Activated CD8-positive, alpha-beta memory T cell treated with anti-CD3 and anti-CD28 coated beads for 48 hours (primary cell): Measurements from ENCODE around the gene LDLRAD3.

Source experiments
- DNase-seq, 3 experiments: peaks; one replicate each; pipeline ENCODE4 v3.0.0-alpha.2; 2020; ENCODE audit warnings: low read depth in 2 of 3, low spot score in 2 of 3

Gene LDLRAD3

GRCh38 chr11:36126678-36127077, 182.8 kb downstream of the LDLRAD3 start:
- no peak for DNase-seq

DNA sequence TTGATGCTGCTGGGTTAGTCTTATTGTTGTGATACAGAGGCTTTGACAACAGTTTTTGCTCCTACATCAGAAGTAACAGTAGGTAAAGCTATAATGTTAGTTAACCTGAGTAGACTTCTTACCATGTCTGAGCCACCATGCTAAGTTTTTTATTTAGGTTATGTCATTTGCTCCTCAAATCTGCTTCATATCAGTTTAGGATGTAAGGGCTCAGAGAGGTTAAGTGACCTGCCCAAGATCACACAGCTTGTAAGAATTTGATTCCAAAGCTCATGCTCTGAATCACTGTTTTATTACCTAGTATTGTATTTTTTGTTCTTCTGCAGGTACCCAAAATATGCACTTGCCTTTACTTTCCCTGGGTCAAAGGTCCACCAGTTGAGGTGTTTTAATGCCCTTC, 183.7 kb downstream of the LDLRAD3 start:
- no peak for DNase-seq

- no peak for DNase-seq
Measured at GRCh38 chr11:36129955-36130354, 186.1 kb downstream of the LDLRAD3 start.

DNA sequence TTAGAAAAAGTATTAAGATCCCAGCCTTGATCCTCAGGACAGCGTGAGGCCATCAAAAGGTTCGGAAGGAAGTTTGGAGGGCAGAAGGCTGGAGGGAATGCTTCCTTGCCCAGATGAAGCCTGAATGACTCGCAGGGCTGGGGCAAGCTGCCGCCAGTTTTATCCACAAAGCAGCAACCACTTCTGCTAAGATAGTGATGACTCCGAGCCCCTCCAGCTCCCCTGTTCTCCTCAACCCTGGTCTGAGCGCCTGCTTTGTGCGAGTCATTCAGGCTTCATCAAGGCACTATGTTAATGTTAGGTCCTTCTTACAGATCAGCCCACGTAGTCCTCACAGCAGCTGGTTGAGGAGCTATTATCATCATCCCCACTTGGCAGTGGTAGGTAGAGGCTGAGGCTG, 186.5 kb downstream of the LDLRAD3 start:
- no peak for DNase-seq

GRCh38 chr11:36131721-36132397, 188.0 kb downstream of the LDLRAD3 start:
- DNase-seq: no peak

GRCh38 chr11:36132940-36133339, 189.1 kb downstream of the LDLRAD3 start:
- no peak for DNase-seq

DNA sequence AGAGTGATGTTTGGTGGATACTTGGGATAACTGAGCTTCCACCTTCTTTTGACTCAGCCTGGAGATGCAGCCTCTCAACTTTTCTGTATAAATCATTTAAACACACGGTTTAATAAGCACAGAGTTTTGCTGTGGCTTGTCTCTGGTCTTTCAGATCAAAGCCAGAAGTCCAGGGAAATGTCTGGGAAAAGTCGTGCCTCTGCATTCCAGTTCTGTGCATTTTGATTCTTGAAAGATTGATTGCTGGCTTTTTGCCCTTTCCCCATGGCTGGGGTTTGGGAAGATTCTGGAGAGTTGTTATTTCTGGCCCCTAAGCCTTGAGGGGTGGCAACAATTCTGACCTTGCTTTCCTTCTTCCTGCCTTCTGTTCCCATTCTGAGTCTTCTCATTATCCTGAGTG, 191.2 kb downstream of the LDLRAD3 start:
- DNase-seq: no peak

DNA sequence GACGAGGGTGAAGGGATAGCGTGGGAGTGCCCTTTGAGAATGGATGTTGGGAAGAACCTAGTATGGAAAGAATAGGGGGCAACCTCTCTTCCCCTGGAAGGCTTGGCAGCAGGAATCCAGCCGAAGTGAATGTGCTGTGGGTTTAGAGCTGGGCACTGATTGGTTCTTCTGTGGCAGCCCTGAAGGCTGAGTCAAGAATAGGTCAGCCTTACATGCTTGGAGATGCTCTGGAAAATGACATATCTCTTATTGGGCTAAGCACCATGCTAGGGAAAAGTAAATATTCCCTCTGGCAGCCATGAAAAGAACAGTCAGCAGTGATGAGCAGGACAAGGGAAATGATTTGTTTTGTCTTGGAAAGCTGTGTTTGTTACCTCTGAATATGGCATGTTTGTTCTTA, 195.9 kb downstream of the LDLRAD3 start:
- DNase-seq: no peak

DNA sequence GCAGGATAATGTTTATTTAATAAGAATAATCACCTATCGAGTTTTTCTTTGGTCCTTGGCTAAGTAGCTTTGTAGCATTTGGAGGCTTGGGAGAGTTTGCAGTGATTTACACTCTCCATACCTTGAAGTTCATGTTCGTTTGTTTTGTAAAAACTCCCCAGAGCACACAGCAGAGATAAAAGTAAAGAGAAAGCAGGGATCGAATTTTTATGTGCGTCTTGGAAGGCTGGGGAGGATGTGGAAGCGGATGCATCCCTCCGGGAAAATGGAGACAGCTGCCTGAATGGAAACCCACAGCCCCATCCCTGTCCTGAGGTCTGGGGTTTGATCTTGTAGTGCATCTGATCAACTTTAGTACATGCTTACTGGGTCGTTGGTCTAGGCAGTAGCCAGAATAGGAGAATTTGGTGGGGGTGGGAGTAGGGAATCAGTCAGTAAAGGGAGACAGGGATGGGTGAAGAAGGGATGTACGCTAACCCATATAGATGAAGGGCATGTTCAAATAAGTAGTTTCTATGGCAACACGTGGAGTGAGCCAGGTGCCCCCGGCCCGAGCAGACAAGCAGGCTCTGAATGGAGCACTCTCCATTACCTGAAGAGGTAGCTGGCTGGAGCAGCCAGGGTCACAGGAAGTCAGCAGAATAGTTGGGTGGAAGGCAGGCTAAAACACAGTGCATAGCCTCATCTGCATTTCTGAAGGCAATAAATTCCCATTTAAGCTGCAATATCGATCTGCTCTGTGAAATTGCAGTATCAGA, 197.5 kb downstream of the LDLRAD3 start:
- DNase-seq: no peak

GRCh38 chr11:36141956-36142355, 198.1 kb downstream of the LDLRAD3 start:
- DNase-seq: no peak

GRCh38 chr11:36142439-36142838, 198.6 kb downstream of the LDLRAD3 start:
- no peak for DNase-seq

GRCh38 chr11:36142879-36143278, 199.0 kb downstream of the LDLRAD3 start:
- no peak for DNase-seq

DNA sequence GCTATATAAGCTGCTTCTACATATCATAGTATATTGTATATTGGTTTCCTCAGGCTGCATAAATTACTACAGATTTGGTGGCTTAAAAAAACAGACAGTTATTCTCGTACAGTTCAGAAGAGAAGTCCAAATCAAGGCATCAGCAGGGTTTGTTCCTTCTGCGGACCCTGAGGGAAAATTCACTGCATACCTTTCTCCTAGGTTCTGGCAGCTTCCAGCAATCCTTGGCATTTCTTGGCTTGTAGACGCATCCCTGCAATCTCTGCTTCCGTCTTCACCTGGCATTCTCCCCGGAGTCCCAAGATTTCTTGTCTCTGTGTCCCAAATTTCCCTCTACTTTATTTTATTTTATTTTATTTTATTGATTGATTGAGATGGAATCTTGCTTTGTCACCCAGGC, 202.6 kb downstream of the LDLRAD3 start:
- no peak for DNase-seq

DNA sequence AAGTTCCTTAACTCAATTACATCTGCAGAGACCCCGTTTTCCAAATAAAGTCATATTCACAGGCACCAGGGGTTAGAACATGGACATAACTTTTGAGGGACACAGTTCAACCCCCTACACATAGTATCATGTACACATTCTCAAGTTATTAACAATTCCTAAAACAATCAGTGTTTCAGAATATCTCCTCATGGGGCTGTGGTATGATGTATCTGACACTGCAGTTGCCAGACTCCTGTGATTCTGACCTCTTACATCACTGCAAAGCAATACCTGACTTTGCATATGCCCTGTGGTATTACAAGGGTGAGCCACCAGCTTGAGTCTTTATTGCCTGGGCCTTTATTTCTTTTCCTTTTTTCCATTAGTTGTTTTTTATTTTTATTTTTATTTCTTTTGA, 203.6 kb downstream of the LDLRAD3 start:
- no peak for DNase-seq

DNA sequence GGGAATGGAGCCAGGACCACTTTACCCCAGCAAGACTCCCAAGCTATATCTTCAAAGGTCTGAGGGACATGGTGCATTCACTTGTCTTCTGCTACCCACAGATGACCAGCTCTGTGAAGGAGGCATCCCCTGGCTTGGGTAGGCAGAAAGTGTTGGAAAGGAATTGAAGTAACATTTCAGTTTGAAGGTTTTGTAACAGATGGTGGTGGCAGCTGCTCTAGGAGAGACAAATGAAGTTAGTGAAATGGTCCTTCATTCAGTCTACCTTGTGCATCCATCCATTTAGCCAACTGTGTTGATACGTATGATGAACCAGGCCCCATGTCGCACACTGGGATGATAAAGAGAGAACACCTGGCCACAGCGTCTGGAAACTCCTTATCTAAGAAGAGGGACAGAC, 204.8 kb downstream of the LDLRAD3 start:
- DNase-seq: no peak

DNA sequence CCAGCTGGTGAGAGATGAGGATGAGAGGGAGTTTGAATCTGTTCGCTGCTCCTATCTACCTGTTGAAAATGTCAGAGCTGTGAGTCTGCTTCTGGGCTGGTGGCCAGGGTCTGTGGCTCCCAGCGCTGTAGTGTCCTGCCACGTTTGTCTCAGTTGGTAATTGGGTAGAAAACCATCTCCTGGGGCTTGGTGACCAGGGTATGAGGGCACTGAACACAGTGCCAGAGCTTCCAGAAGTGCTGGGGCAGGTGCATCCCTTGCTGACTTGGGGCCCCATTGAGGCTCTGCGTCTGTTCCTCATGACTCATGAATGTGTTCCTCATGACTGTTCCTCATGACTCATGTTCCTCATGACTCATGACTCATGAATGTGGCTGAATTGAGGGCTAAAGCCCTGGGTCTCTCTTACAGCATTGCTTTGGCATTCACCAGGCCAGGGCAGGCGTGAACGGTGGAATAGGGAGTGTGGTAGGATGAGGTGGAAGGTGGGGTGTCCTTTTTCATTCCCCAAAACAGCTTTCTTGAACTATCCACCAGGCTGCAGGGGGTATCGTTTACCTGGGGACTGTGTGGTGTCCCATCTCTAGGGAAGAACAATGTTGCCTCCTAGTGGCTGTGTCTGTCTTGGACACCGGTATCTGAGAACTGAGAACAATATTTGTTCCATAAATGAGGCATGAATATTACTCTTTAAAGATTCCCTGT, 205.8 kb downstream of the LDLRAD3 start:
- DNase-seq: peak; percentile 5 to 17 (median 5)

DNA sequence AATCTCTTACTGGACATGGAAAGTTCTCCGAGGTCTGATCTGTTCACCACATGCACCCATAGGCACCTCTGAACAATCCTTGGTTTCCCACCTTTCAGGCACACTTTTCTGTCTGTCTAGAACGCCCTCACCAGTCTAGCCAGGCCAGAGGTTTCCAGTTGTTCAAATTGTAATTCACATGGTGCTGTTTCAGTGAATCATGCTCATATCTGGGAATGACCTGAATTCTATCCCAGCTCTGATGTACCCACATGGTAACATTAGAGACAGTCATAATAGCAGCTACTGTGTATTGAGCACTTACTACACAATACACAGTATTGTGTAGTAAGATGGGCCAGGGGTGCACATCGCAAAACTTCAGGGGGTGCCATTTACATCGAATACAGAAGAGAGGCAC, 207.1 kb downstream of the LDLRAD3 start:
- no peak for DNase-seq

- DNase-seq: no peak
Measured at GRCh38 chr11:36151933-36152580, 208.2 kb downstream of the LDLRAD3 start.

DNA sequence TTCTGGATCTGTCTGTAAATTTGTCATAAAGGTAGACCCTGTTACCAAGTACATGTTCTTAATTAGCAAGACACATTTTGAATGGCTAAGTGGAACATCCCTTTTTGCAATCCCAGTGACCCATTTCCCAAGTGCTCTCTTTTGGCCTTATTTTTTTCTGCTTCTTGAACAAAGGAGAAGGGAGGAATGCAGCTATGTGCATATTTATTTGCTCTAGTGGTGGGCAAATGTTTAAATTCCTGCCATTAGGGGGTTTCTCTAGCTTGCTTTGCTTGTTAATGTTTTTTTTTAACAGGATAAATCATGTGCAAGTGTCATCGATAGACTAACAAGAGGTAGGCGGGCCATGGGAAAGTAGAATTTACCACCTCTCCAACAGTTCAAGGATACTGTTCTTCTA, 209.7 kb downstream of the LDLRAD3 start:
- no peak for DNase-seq

DNA sequence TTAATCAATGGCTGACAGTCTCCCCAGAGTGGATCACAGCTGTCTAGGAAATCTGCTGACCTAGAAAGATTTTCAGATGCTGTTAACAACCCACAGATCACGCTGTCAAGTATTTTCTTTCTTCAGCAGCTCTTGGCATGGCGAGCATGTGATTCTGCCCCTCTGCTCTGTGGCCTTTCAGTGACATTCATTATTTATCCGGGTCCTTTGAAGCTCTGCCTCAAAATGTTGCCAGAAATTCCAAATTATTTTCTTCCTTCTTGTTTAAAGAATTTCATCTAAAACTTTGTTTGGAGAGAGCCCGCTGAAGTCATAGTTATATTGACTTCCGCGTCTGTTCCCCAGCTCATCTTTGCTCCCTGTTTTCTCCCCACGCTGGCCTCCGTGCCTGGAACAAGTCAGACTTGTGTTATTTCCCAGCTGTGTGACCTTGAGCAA, 211.3 kb downstream of the LDLRAD3 start:
- DNase-seq: no peak

DNA sequence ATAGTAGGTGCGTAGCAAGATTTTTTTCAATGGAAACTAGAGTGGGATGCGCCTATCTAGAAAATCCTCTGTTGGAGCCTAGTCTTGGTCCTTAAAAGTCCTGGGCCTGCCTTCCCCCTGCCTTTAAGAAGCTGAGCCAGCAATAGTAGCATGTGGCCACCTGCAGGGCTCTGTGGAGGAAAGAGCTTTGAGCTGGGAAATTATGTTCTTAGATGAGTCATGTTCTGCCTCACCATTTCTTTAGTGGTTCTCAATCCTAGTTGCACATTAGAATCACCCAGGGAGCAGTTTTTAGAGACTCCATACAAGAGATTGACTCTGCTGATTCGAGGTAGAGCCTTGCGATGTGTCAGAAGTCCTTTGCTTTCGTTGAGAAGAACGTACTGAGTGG, 211.9 kb downstream of the LDLRAD3 start:
- DNase-seq: no peak
